ENCODE results near the gene VPS26C.
A peak's percentile ranks its signal among the peaks of the same experiment; 100 is the strongest.

The VPS26C gene

GRCh38 chr21:37199057-37199924 is 67.8 kb downstream of the VPS26C start:
- no peak for DNase-seq

- DNase-seq, result no peak
Measured at GRCh38 chr21:37197746-37198145, 69.4 kb downstream of the VPS26C start.

GRCh38 chr21:37196847-37197246 is 70.3 kb downstream of the VPS26C start:
- DNase-seq, result no peak

GRCh38 chr21:37195610-37196009 is 71.5 kb downstream of the VPS26C start:
- no peak for DNase-seq

GRCh38 chr21:37195059-37195458 is 72.1 kb downstream of the VPS26C start:
- DNase-seq, result no peak

- no peak for DNase-seq
Measured at GRCh38 chr21:37193676-37194075, 73.5 kb downstream of the VPS26C start.

- no peak for DNase-seq
Measured at GRCh38 chr21:37193006-37193405, 74.1 kb downstream of the VPS26C start.

- DNase-seq, result no peak
Measured at GRCh38 chr21:37192019-37192418, 75.1 kb downstream of the VPS26C start.

GRCh38 chr21:37188825-37189224 is 78.3 kb downstream of the VPS26C start:
- DNase-seq, result no peak

- no peak for DNase-seq
Measured at GRCh38 chr21:37186983-37187382, 80.2 kb downstream of the VPS26C start.

- no peak for DNase-seq
Measured at GRCh38 chr21:37184784-37185593, 82.1 kb downstream of the VPS26C start.

- no peak for DNase-seq
Measured at GRCh38 chr21:37183749-37184148, 83.4 kb downstream of the VPS26C start.

- DNase-seq, result no peak
Measured at GRCh38 chr21:37182222-37182621, 84.9 kb downstream of the VPS26C start.

- no peak for DNase-seq
Measured at GRCh38 chr21:37181059-37181458, 86.1 kb downstream of the VPS26C start.

GRCh38 chr21:37176716-37177115 is 90.4 kb downstream of the VPS26C start:
- DNase-seq, result peak; percentile 11
